ENCODE measurements around the gene TBCD.
"Not testable (repeated sequence)": the region's sequence is repeated elsewhere in the genome, so short reads cannot be mapped to it uniquely, and the experiment has no call there.

The TBCD gene

GRCh38 chr17:82949361-82949760 is 197.5 kb downstream of the TBCD start:
- Histone ChIP-seq H3K27me3 (no peaks in the 10 kb centered on the region), H3K4me3 (no peak overlapping the region), H3K4me1 (no peaks in the 10 kb centered on the region), H3K36me3 (peaks cover 16 to 66% (median 47%) of the 10 kb centered on the region in 11 experiments), H3K9me3 (replicated peaks in 1 of 11) (peaks cover 30 to 71% (median 53%) of the 10 kb centered on the region in 11 experiments), H3K4me2 (no peak overlapping the region), H4K20me1 (peaks cover 0 to 7% (median 0%) of the 10 kb centered on the region in 11 experiments; a peak in 1 of 22 replicates), H3K9ac (no peak overlapping the region), H3K27ac (no peak overlapping the region)
- no peak for TF ChIP-seq Cebpa-rat (IDR thresholded peaks at IDR 0.05)

- peaks cover 0 to 7% (median 0%) of the 10 kb centered on the region in 11 experiments; a peak in 1 of 22 replicates for H4K20me1 ChIP-seq
- TF ChIP-seq Cebpa-rat (IDR thresholded peaks at IDR 0.05): no peak
- no peaks in the 10 kb centered on the region for H3K27me3 ChIP-seq
- H3K27ac ChIP-seq: no peak overlapping the region
- no peak overlapping the region for H3K4me3 ChIP-seq
- peaks cover 30 to 71% (median 53%) of the 10 kb centered on the region in 11 experiments for H3K9me3 ChIP-seq (replicated peaks in 1 of 11)
- no peak overlapping the region for H3K9ac ChIP-seq
- H3K4me1 ChIP-seq: no peaks in the 10 kb centered on the region
- H3K36me3 ChIP-seq: peaks cover 10 to 60% (median 41%) of the 10 kb centered on the region in 11 experiments
- no peak overlapping the region for H3K4me2 ChIP-seq
Observed at GRCh38 chr17:82949984-82950383, 198.1 kb downstream of the TBCD start.

GRCh38 chr17:82950525-82951102 is 198.7 kb downstream of the TBCD start:
- H3K36me3 ChIP-seq: peaks cover 3 to 54% (median 35%) of the 10 kb centered on the region in 11 experiments
- no peak overlapping the region for H3K27ac ChIP-seq
- no peaks in the 10 kb centered on the region for H3K27me3 ChIP-seq
- no peak overlapping the region for H3K4me2 ChIP-seq
- no peaks in the 10 kb centered on the region for H3K4me1 ChIP-seq
- H3K9ac ChIP-seq: no peak overlapping the region
- TF ChIP-seq Cebpa-rat (IDR thresholded peaks at IDR 0.05): no peak
- no peak overlapping the region for H3K4me3 ChIP-seq
- H3K9me3 ChIP-seq (replicated peaks in 1 of 11): peaks cover 30 to 71% (median 53%) of the 10 kb centered on the region in 11 experiments
- H4K20me1 ChIP-seq: peaks cover 0 to 7% (median 0%) of the 10 kb centered on the region in 11 experiments; a peak in 1 of 22 replicates

GRCh38 chr17:82952019-82952418 is 200.2 kb downstream of the TBCD start:
- Histone ChIP-seq H3K9ac (no peak overlapping the region), H3K4me3 (no peak overlapping the region), H3K27me3 (no peaks in the 10 kb centered on the region), H4K20me1 (peaks cover 0 to 5% (median 0%) of the 10 kb centered on the region in 11 experiments; a peak in 1 of 22 replicates), H3K36me3 (peaks cover 0 to 54% (median 30%) of the 10 kb centered on the region in 11 experiments; a peak in 15 of 22 replicates), H3K9me3 (replicated peaks in 1 of 11) (peaks cover 34 to 74% (median 56%) of the 10 kb centered on the region in 11 experiments), H3K4me2 (no peak overlapping the region), H3K4me1 (peaks cover 0 to under 1% (median 0%) of the 10 kb centered on the region in 10 experiments; a peak in 2 of 20 replicates), H3K27ac (no peak overlapping the region)
- no peak for TF ChIP-seq Cebpa-rat (IDR thresholded peaks at IDR 0.05)

GRCh38 chr17:82955106-82955505 is 203.2 kb downstream of the TBCD start:
- H3K4me2 ChIP-seq, H3K27me3 ChIP-seq, H3K27ac ChIP-seq, H4K20me1 ChIP-seq, H3K4me3 ChIP-seq, H3K9ac ChIP-seq: not testable (repeated sequence)
- Histone ChIP-seq H3K4me1 (peaks cover 0 to 13% (median 2%) of the 10 kb centered on the region in 10 experiments; a peak in 5 of 20 replicates), H3K9me3 (replicated peaks in 1 of 11) (peaks cover 34 to 64% (median 53%) of the 10 kb centered on the region in 11 experiments), H3K36me3 (peaks cover 0 to 35% (median 13%) of the 10 kb centered on the region in 11 experiments; a peak in 13 of 22 replicates)

GRCh38 chr17:82955627-82956026 is 203.8 kb downstream of the TBCD start:
- peaks cover 0 to 29% (median 8%) of the 10 kb centered on the region in 11 experiments; a peak in 12 of 22 replicates for H3K36me3 ChIP-seq

GRCh38 chr17:82956146-82956725 is 204.4 kb downstream of the TBCD start:
- no peak for TF ChIP-seq Cebpa-rat (IDR thresholded peaks at IDR 0.05)
- peaks cover 0 to 23% (median 6%) of the 10 kb centered on the region in 11 experiments; a peak in 12 of 22 replicates for H3K36me3 ChIP-seq
- H3K4me3 ChIP-seq: no peak overlapping the region
- H3K27ac ChIP-seq: no peak overlapping the region
- H3K4me1 ChIP-seq: peaks cover 5 to 20% (median 9%) of the 10 kb centered on the region in 10 experiments; a peak in 16 of 20 replicates
- H3K9ac ChIP-seq: no peak overlapping the region
- H3K27me3 ChIP-seq: peaks cover 0 to 11% (median 6%) of the 10 kb centered on the region in 11 experiments; a peak in 10 of 22 replicates
- H4K20me1 ChIP-seq: no peaks in the 10 kb centered on the region
- H3K4me2 ChIP-seq: no peak overlapping the region
- H3K9me3 ChIP-seq (replicated peaks in 1 of 11): peaks cover 34 to 55% (median 45%) of the 10 kb centered on the region in 11 experiments

More at GRCh38 chr17:82955627-82956026, 203.8 kb downstream of the TBCD start:
- H4K20me1 ChIP-seq, H3K27me3 ChIP-seq, H3K27ac ChIP-seq, H3K9ac ChIP-seq, H3K4me3 ChIP-seq, H3K4me2 ChIP-seq: not testable (repeated sequence)
- H3K9me3 ChIP-seq (replicated peaks in 1 of 11): peaks cover 34 to 61% (median 51%) of the 10 kb centered on the region in 11 experiments
- peaks cover 0 to 15% (median 3%) of the 10 kb centered on the region in 10 experiments; a peak in 11 of 20 replicates for H3K4me1 ChIP-seq

GRCh38 chr17:82956726-82957468 is 205.0 kb downstream of the TBCD start:
- H3K36me3 ChIP-seq: peaks cover 0 to 20% (median 4%) of the 10 kb centered on the region in 11 experiments; a peak in 12 of 22 replicates
- H3K4me2 ChIP-seq: peak overlapping the region in 1 of 11 experiments; percentile 5; a peak in 1 of 22 replicates
- no peaks in the 10 kb centered on the region for H4K20me1 ChIP-seq
- H3K4me1 ChIP-seq: peaks cover 11 to 26% (median 15%) of the 10 kb centered on the region in 10 experiments
- H3K9me3 ChIP-seq (replicated peaks in 1 of 11): peaks cover 30 to 51% (median 43%) of the 10 kb centered on the region in 11 experiments
- peak overlapping the region in 1 of 11 experiments; percentile 14; a peak in 1 of 22 replicates for H3K9ac ChIP-seq
- TF ChIP-seq Cebpa-rat (IDR thresholded peaks at IDR 0.05): no peak
- H3K27me3 ChIP-seq: peaks cover 0 to 17% (median 13%) of the 10 kb centered on the region in 11 experiments; a peak in 17 of 22 replicates
- no peak overlapping the region for H3K27ac ChIP-seq
- H3K4me3 ChIP-seq: no peak overlapping the region

GRCh38 chr17:82957469-82957795 is 205.6 kb downstream of the TBCD start:
- H3K36me3 ChIP-seq: peaks cover 0 to 16% (median 0%) of the 10 kb centered on the region in 11 experiments; a peak in 8 of 22 replicates
- no peaks in the 10 kb centered on the region for H4K20me1 ChIP-seq
- no peak for TF ChIP-seq Cebpa-rat (IDR thresholded peaks at IDR 0.05)
- peak overlapping the region in 2 of 11 experiments; percentile 5; a peak in 1 of 22 replicates for H3K4me2 ChIP-seq
- peaks cover 0 to 19% (median 17%) of the 10 kb centered on the region in 11 experiments; a peak in 17 of 22 replicates for H3K27me3 ChIP-seq
- H3K27ac ChIP-seq: no peak overlapping the region
- H3K9me3 ChIP-seq (replicated peaks in 1 of 11): peaks cover 25 to 46% (median 37%) of the 10 kb centered on the region in 11 experiments
- H3K4me1 ChIP-seq: peaks cover 16 to 31% (median 20%) of the 10 kb centered on the region in 10 experiments
- H3K4me3 ChIP-seq: no peak overlapping the region
- H3K9ac ChIP-seq: peak overlapping the region in 1 of 11 experiments; percentile 14; a peak in 1 of 22 replicates

All from BLaER1 treated with 17β-estradiol and CSF1 and Interleukin-3, amounts not matched to agents 10 nM and 100 nM (cell line).